ENCODE measurements around the gene EPB41L5. TPM values are rescaled to one million over a fixed set of nuclear protein-coding genes. Genes with fewer than 3 reads are reported as not detected.

The EPB41L5 gene
- total and polyA plus RNA-seq, 10 of the 15 experiments (the other 5 are each of a cell fraction or from before 2014, with no cell fraction given): 2.1 to 20.4 (median 8.2) TPM

DNA sequence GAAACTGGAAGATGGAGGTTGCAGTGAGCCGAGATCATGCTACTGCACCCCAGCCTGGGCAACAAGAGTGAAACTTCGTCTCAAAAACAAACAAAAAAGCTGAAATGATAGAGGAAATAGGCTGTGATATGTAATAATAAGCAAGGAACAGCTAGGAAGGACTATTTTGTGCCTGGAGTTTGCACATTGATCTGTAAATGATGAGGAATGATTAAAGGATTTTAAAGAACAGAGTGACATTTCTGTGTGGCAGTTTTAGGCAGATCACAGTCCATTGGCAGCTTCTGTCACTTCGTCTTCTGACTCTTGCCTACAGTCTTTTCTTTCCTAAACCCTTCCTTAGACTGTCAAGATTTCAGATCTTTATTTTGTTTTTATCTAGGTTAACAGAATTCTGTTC lies 19.4 kb downstream of the EPB41L5 start:
- no peaks in the 10 kb centered on the region for H3K9me3 ChIP-seq (replicated peaks; ENCODE audit: control insufficient read depth, insufficient read depth, low read length)
- ATAC-seq (no peak), DNase-seq (ENCODE audit: low read depth, low spot score) (no peak), FAIRE-seq (no peak)
- H4K20me1 ChIP-seq (ENCODE audit: control insufficient read depth, insufficient read depth): no peaks in the 10 kb centered on the region
- intact Hi-C loops (cut with micrococcal nuclease; ENCODE audit: unreplicated experiment): no loop called here
- H3K27ac ChIP-seq (ENCODE audit: control insufficient read depth, insufficient read depth): no peak overlapping the region
- 23% methylated on average over 3 of the region's 3 CpGs for WGBS (ENCODE audit: insufficient coverage, insufficient replicate concordance, low lambda C conversion rate, missing lambda C conversion rate)
- no peaks in the 10 kb centered on the region; the same call in 1 of the 2 replicates for H3K4me1 ChIP-seq (ENCODE audit: control insufficient read depth, insufficient read depth, low read length)
- ChIA-PET SMC1A (ENCODE audit: uncharacterized antibody, unreplicated experiment) (no interaction called here), RAD21 (ENCODE audit: unreplicated experiment) (no interaction called here), CTCF (no interaction called here), POLR2A (no interaction called here)
- no peaks in the 10 kb centered on the region for H3K27me3 ChIP-seq (replicated peaks in 1 of 2; ENCODE audit: control insufficient read depth in 2 of 2, insufficient read depth in 2 of 2, low read length in 1 of 2)
- no peaks in the 10 kb centered on the region for H3K79me2 ChIP-seq (ENCODE audit: control insufficient read depth, insufficient read depth, low read length)
- H3K4me2 ChIP-seq (ENCODE audit: control insufficient read depth, insufficient read depth): no peak overlapping the region
- H3K9ac ChIP-seq (ENCODE audit: control insufficient read depth, insufficient read depth, low read length): no peak overlapping the region
- in situ Hi-C loops (cut with MboI): no loop called here
- no peak overlapping the region for H3K4me3 ChIP-seq
- no peak overlapping the region for H2AFZ ChIP-seq (ENCODE audit: control insufficient read depth, low read depth, low read length)
- H3K36me3 ChIP-seq (ENCODE audit: control insufficient read depth in 2 of 2, insufficient read depth in 2 of 2, low read length in 1 of 2): no peaks in the 10 kb centered on the region
- TF ChIP-seq YBX1 (IDR thresholded peaks at IDR 0.05) (no peak), ZNF217 (IDR thresholded peaks at IDR 0.05) (no peak), STAT1 (conservative IDR thresholded peaks at IDR 0.05) (no peak)
- TF ChIP-seq, protein P1, sequence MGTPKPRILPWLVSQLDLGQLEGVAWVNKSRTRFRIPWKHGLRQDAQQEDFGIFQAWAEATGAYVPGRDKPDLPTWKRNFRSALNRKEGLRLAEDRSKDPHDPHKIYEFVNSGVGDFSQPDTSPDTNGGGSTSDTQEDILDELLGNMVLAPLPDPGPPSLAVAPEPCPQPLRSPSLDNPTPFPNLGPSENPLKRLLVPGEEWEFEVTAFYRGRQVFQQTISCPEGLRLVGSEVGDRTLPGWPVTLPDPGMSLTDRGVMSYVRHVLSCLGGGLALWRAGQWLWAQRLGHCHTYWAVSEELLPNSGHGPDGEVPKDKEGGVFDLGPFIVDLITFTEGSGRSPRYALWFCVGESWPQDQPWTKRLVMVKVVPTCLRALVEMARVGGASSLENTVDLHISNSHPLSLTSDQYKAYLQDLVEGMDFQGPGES (IDR thresholded peaks at IDR 0.05): no peak
- BruUV-seq (replicated peaks): no TSS peak

GRCh38 chr2:120034027-120034426 lies 21.1 kb downstream of the EPB41L5 start:
- no peak overlapping the region for H3K4me2 ChIP-seq (ENCODE audit: control insufficient read depth, insufficient read depth)
- intact Hi-C loops (cut with micrococcal nuclease; ENCODE audit: unreplicated experiment): no loop called here
- ChIA-PET POLR2A (no interaction called here), SMC1A (ENCODE audit: uncharacterized antibody, unreplicated experiment) (no interaction called here), RAD21 (ENCODE audit: unreplicated experiment) (interaction anchor here (0.7 kb wide), 1 partner anchor 456 kb away, joined by 3 read pairs; no protein-coding TSS in a partner anchor), CTCF (interaction anchor here (0.8 to 1.7 kb wide), 2 partner anchors 9 to 141 kb away, joined by 3 to 4 read pairs; no protein-coding TSS in a partner anchor)
- no peaks in the 10 kb centered on the region for H4K20me1 ChIP-seq (ENCODE audit: control insufficient read depth, insufficient read depth)
- no peaks in the 10 kb centered on the region; the same call in 1 of the 2 replicates for H3K4me1 ChIP-seq (ENCODE audit: control insufficient read depth, insufficient read depth, low read length)
- BruUV-seq (replicated peaks): no TSS peak
- H3K9me3 ChIP-seq (replicated peaks; ENCODE audit: control insufficient read depth, insufficient read depth, low read length): no peaks in the 10 kb centered on the region
- no peak for FAIRE-seq
- no peak overlapping the region for H3K9ac ChIP-seq (ENCODE audit: control insufficient read depth, insufficient read depth, low read length)
- no peaks in the 10 kb centered on the region for H3K36me3 ChIP-seq (ENCODE audit: control insufficient read depth in 2 of 2, insufficient read depth in 2 of 2, low read length in 1 of 2)
- H2AFZ ChIP-seq (ENCODE audit: control insufficient read depth, low read depth, low read length): no peak overlapping the region
- H3K4me3 ChIP-seq: no peak overlapping the region
- H3K27ac ChIP-seq (ENCODE audit: control insufficient read depth, insufficient read depth): no peak overlapping the region
- H3K79me2 ChIP-seq (ENCODE audit: control insufficient read depth, insufficient read depth, low read length): no peaks in the 10 kb centered on the region
- in situ Hi-C loops (cut with MboI): no loop called here
- 43% methylated on average over 2 of the region's 2 CpGs for WGBS (ENCODE audit: insufficient coverage, insufficient replicate concordance, low lambda C conversion rate, missing lambda C conversion rate)
- no peaks in the 10 kb centered on the region for H3K27me3 ChIP-seq (replicated peaks in 1 of 2; ENCODE audit: control insufficient read depth in 2 of 2, insufficient read depth in 2 of 2, low read length in 1 of 2)
- DNase-seq (ENCODE audit: low read depth, low spot score): no peak
- ATAC-seq: no peak
- TF ChIP-seq KAT2A (conservative IDR thresholded peaks at IDR 0.05; ENCODE audit: control insufficient read depth, low read depth, low read length): no peak
- TF ChIP-seq, protein P2, sequence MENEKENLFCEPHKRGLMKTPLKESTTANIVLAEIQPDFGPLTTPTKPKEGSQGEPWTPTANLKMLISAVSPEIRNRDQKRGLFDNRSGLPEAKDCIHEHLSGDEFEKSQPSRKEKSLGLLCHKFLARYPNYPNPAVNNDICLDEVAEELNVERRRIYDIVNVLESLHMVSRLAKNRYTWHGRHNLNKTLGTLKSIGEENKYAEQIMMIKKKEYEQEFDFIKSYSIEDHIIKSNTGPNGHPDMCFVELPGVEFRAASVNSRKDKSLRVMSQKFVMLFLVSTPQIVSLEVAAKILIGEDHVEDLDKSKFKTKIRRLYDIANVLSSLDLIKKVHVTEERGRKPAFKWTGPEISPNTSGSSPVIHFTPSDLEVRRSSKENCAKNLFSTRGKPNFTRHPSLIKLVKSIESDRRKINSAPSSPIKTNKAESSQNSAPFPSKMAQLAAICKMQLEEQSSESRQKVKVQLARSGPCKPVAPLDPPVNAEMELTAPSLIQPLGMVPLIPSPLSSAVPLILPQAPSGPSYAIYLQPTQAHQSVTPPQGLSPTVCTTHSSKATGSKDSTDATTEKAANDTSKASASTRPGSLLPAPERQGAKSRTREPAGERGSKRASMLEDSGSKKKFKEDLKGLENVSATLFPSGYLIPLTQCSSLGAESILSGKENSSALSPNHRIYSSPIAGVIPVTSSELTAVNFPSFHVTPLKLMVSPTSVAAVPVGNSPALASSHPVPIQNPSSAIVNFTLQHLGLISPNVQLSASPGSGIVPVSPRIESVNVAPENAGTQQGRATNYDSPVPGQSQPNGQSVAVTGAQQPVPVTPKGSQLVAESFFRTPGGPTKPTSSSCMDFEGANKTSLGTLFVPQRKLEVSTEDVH (IDR thresholded peaks at IDR 0.05; ENCODE audit: low read depth, partially characterized antibody): no peak
- TF ChIP-seq, protein P3, sequence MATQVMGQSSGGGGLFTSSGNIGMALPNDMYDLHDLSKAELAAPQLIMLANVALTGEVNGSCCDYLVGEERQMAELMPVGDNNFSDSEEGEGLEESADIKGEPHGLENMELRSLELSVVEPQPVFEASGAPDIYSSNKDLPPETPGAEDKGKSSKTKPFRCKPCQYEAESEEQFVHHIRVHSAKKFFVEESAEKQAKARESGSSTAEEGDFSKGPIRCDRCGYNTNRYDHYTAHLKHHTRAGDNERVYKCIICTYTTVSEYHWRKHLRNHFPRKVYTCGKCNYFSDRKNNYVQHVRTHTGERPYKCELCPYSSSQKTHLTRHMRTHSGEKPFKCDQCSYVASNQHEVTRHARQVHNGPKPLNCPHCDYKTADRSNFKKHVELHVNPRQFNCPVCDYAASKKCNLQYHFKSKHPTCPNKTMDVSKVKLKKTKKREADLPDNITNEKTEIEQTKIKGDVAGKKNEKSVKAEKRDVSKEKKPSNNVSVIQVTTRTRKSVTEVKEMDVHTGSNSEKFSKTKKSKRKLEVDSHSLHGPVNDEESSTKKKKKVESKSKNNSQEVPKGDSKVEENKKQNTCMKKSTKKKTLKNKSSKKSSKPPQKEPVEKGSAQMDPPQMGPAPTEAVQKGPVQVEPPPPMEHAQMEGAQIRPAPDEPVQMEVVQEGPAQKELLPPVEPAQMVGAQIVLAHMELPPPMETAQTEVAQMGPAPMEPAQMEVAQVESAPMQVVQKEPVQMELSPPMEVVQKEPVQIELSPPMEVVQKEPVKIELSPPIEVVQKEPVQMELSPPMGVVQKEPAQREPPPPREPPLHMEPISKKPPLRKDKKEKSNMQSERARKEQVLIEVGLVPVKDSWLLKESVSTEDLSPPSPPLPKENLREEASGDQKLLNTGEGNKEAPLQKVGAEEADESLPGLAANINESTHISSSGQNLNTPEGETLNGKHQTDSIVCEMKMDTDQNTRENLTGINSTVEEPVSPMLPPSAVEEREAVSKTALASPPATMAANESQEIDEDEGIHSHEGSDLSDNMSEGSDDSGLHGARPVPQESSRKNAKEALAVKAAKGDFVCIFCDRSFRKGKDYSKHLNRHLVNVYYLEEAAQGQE (IDR thresholded peaks at IDR 0.05; ENCODE audit: low read depth, low read length): no peak
- TF ChIP-seq NRF1 (conservative IDR thresholded peaks at IDR 0.05; ENCODE audit: low read depth, low read length): no peak
- no peak for TF ChIP-seq NR2C1 (IDR thresholded peaks at IDR 0.05)
- TF ChIP-seq PML (IDR thresholded peaks at IDR 0.05; ENCODE audit: low read length): no peak

All from GM12878 (cell line).